IMR-90 (cell line): ENCODE data around the gene VPS37B. TPM values are rescaled to one million over a fixed set of nuclear protein-coding genes. Genes with fewer than 3 reads are reported as not detected.

ENCODE experiments used
- polyA plus RNA-seq, 3 experiments: library from polyadenylated mRNA; depleted of rRNA; stranded (reverse); fragments of >200 nt; gene quantifications; 2 replicates each; pipeline ENCODE4 v1.2.3, GENCODE V29; 2012; ENCODE audit warnings: low replicate concordance in 1 of 3
- total RNA-seq: library from RNA; depleted of rRNA; stranded (reverse); fragments of >200 nt; gene quantifications from 2 replicates; pipeline ENCODE4 v1.2.3, GENCODE V29; 2012
- TF ChIP-seq, protein P1 (sequence below): conservative IDR thresholded peaks from 2 replicates; pipeline ENCODE4 v1.5.1; 2012; ENCODE audit warnings: mild to moderate bottlenecking, low read depth, low read length, improper control_type of control experiment
- TF ChIP-seq, protein P2 (sequence below): fragments of 150-350 bp; IDR thresholded peaks from 2 replicates; pipeline ENCODE4 v1.6.1; 2017; ENCODE audit warnings: mild to moderate bottlenecking, antibody characterized with exemption, low read length, low read depth

The VPS37B gene
- total and polyA plus RNA-seq, 2 of the 4 experiments (the other 2 are of a cell fraction) = 8.6 to 25.7 TPM

GRCh38 chr12:122880668-122881067 is 15.3 kb downstream of the VPS37B start (continued):
- TF ChIP-seq, protein P1, sequence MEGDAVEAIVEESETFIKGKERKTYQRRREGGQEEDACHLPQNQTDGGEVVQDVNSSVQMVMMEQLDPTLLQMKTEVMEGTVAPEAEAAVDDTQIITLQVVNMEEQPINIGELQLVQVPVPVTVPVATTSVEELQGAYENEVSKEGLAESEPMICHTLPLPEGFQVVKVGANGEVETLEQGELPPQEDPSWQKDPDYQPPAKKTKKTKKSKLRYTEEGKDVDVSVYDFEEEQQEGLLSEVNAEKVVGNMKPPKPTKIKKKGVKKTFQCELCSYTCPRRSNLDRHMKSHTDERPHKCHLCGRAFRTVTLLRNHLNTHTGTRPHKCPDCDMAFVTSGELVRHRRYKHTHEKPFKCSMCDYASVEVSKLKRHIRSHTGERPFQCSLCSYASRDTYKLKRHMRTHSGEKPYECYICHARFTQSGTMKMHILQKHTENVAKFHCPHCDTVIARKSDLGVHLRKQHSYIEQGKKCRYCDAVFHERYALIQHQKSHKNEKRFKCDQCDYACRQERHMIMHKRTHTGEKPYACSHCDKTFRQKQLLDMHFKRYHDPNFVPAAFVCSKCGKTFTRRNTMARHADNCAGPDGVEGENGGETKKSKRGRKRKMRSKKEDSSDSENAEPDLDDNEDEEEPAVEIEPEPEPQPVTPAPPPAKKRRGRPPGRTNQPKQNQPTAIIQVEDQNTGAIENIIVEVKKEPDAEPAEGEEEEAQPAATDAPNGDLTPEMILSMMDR = peak; percentile 51
- TF ChIP-seq, protein P2, sequence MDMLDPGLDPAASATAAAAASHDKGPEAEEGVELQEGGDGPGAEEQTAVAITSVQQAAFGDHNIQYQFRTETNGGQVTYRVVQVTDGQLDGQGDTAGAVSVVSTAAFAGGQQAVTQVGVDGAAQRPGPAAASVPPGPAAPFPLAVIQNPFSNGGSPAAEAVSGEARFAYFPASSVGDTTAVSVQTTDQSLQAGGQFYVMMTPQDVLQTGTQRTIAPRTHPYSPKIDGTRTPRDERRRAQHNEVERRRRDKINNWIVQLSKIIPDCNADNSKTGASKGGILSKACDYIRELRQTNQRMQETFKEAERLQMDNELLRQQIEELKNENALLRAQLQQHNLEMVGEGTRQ = no peak
